Measurements from ENCODE around the gene CHCHD6. TPM values are rescaled to one million over a fixed set of nuclear protein-coding genes. Genes with fewer than 3 reads are reported as not detected.

Gene CHCHD6
- total RNA-seq, 1 experiment from 2014 or later, result 47.7 TPM

GRCh38 chr3:126713199-126713598 is 9.2 kb downstream of the CHCHD6 start:
- ChIA-PET CTCF (no interaction called here), POLR2A (ENCODE audit: unreplicated experiment) (no interaction called here)
- peaks cover 31% of the 10 kb centered on the region for H4K20me1 ChIP-seq (ENCODE audit: insufficient read depth)
- no peaks in the 10 kb centered on the region for H3K4me1 ChIP-seq (replicated peaks; ENCODE audit: insufficient read depth)
- H2AFZ ChIP-seq, result no peak overlapping the region
- H3K36me3 ChIP-seq (ENCODE audit: low read depth), result no peaks in the 10 kb centered on the region
- no peak overlapping the region for H3K27ac ChIP-seq
- intact Hi-C loops (cut with micrococcal nuclease; ENCODE audit: unreplicated experiment), result no loop called here
- H3K27me3 ChIP-seq (ENCODE audit: insufficient read depth, low read depth), result no peaks in the 10 kb centered on the region
- peaks cover 63% of the 10 kb centered on the region for H3K79me2 ChIP-seq (ENCODE audit: low read depth)
- no peak for DNase-seq
- no peak overlapping the region for H3K4me3 ChIP-seq
- no peak overlapping the region for H3K4me2 ChIP-seq
- H3F3A ChIP-seq (ENCODE audit: insufficient read depth, low read depth), result no peaks in the 10 kb centered on the region
- H3K9me3 ChIP-seq (ENCODE audit: insufficient read depth, low read depth), result no peaks in the 10 kb centered on the region
- no TSS peak for BruUV-seq (replicated peaks)
- no peaks in the 10 kb centered on the region for H3K9me2 ChIP-seq (ENCODE audit: insufficient read depth)
- TF ChIP-seq EZH2 (IDR thresholded peaks at IDR 0.05; ENCODE audit: low read depth) (no peak), CTCF (conservative IDR thresholded peaks at IDR 0.05) (no peak)

- Histone ChIP-seq H3K79me2 (ENCODE audit: low read depth) (peaks cover 52% of the 10 kb centered on the region), H3K27me3 (ENCODE audit: insufficient read depth, low read depth) (no peaks in the 10 kb centered on the region), H3K9me3 (ENCODE audit: insufficient read depth, low read depth) (no peaks in the 10 kb centered on the region), H4K20me1 (ENCODE audit: insufficient read depth) (peaks cover 31% of the 10 kb centered on the region), H3K4me1 (replicated peaks; ENCODE audit: insufficient read depth) (no peaks in the 10 kb centered on the region), H3K27ac (no peak overlapping the region), H3K4me3 (no peak overlapping the region), H3K36me3 (ENCODE audit: low read depth) (no peaks in the 10 kb centered on the region), H2AFZ (no peak overlapping the region), H3K9me2 (ENCODE audit: insufficient read depth) (no peaks in the 10 kb centered on the region), H3K4me2 (no peak overlapping the region), H3F3A (ENCODE audit: insufficient read depth, low read depth) (no peaks in the 10 kb centered on the region)
- DNase-seq, result no peak
- no peak for TF ChIP-seq EZH2 (IDR thresholded peaks at IDR 0.05; ENCODE audit: low read depth)
- TF ChIP-seq CTCF (conservative IDR thresholded peaks at IDR 0.05), result no peak
- intact Hi-C loops (cut with micrococcal nuclease; ENCODE audit: unreplicated experiment), result no loop called here
- BruUV-seq (replicated peaks), result no TSS peak
- ChIA-PET POLR2A (ENCODE audit: unreplicated experiment) (no interaction called here), CTCF (no interaction called here)
These were observed 10.3 kb downstream of the CHCHD6 start for GRCh38 chr3:126714276-126714900.

GRCh38 chr3:126714921-126715320 is 10.9 kb downstream of the CHCHD6 start:
- Histone ChIP-seq H3K4me2 (no peak overlapping the region), H3F3A (ENCODE audit: insufficient read depth, low read depth) (no peaks in the 10 kb centered on the region), H3K9me3 (ENCODE audit: insufficient read depth, low read depth) (no peaks in the 10 kb centered on the region), H3K36me3 (ENCODE audit: low read depth) (no peaks in the 10 kb centered on the region), H3K9me2 (ENCODE audit: insufficient read depth) (no peaks in the 10 kb centered on the region), H3K27ac (no peak overlapping the region), H3K4me1 (replicated peaks; ENCODE audit: insufficient read depth) (no peaks in the 10 kb centered on the region), H3K79me2 (ENCODE audit: low read depth) (peaks cover 46% of the 10 kb centered on the region), H2AFZ (no peak overlapping the region), H4K20me1 (ENCODE audit: insufficient read depth) (peaks cover 31% of the 10 kb centered on the region), H3K4me3 (no peak overlapping the region), H3K27me3 (ENCODE audit: insufficient read depth, low read depth) (no peaks in the 10 kb centered on the region)
- TF ChIP-seq CTCF (conservative IDR thresholded peaks at IDR 0.05) (no peak), EZH2 (IDR thresholded peaks at IDR 0.05; ENCODE audit: low read depth) (no peak)
- BruUV-seq (replicated peaks), result no TSS peak
- no peak for DNase-seq
- intact Hi-C loops (cut with micrococcal nuclease; ENCODE audit: unreplicated experiment), result no loop called here
- ChIA-PET POLR2A (ENCODE audit: unreplicated experiment) (interaction anchor here (0.5 kb wide), 1 partner anchor 78 kb away, joined by 7 read pairs; no protein-coding TSS in a partner anchor), CTCF (no interaction called here)

Data from PC-9 (cell line).